B cell (primary cell): ENCODE measurements around the gene ATRAID. TPM values are rescaled to one million over a fixed set of nuclear protein-coding genes. Genes with fewer than 3 reads are reported as not detected.

ENCODE experiments used
- ATAC-seq: fragments of 200-7000 bp; cut with Tn5 transposase; one replicate; pipeline ENCODE4 v1.10.0; 2021; ENCODE audit warnings: low read depth, mild to moderate bottlenecking, moderate number of reproducible peaks, moderate library complexity
- CTCF ChIA-PET: fragments of 350-600 bp; sonication (Branson Sonifier 250); formaldehyde crosslinking; loops from one replicate; lab custom pipeline; 2021; ENCODE audit warnings: antibody characterized with exemption, inconsistent platforms; lab: Charles Lee
- POLR2A ChIA-PET: fragments of 350-600 bp; sonication (Branson Sonifier 250); formaldehyde crosslinking; loops from one replicate; lab custom pipeline; 2021; ENCODE audit warnings: antibody characterized with exemption; lab: Charles Lee
- DNase-seq: peaks from one replicate; pipeline ENCODE4 v3.0.0; 2013
- H2AFZ ChIP-seq: 2 replicates; pipeline ENCODE4 v1.6.1; 2012; ENCODE audit warnings: mild to moderate bottlenecking, low read depth, low read length; ENCODE audit not compliant: insufficient read depth, poor library complexity, severe bottlenecking
- H3K27ac ChIP-seq, 2 donors: 1 replicate in 1 of 2; 2 replicates in 1 of 2; pipeline ENCODE4 v1.5.1; 2012 to 2013; ENCODE audit warnings: low read length in 2 of 2, mild to moderate bottlenecking in 2 of 2, moderate library complexity in 1 of 2
- H3K27me3 ChIP-seq, 4 experiments: fragments of 200-600 bp in 1 of 4; sonication (generic) in 1 of 4; replicated peaks in 1 of 4; 1 replicate in 2 of 4; 2 replicates in 2 of 4; pipeline versions ENCODE4 v1.6.1 to v1.7.0; 2013 to 2016; ENCODE audit warnings: low read length in 3 of 4, mild to moderate bottlenecking in 2 of 4, mixed read lengths in 1 of 4, moderate library complexity in 1 of 4; ENCODE audit not compliant: insufficient read depth in 4 of 4, control insufficient read depth in 3 of 4; ENCODE audit errors: control extremely low read depth in 1 of 4
- H3K36me3 ChIP-seq, 2 experiments: replicated peaks in 1 of 2; 1 replicate in 1 of 2; 2 replicates in 1 of 2; pipeline versions ENCODE4 v1.6.1 to v1.7.1; 2013; ENCODE audit warnings: low read length in 1 of 2; ENCODE audit not compliant: insufficient read depth in 2 of 2, control insufficient read depth in 1 of 2; ENCODE audit errors: control extremely low read depth in 1 of 2, extremely low read depth in 1 of 2
- H3K4me1 ChIP-seq, 2 donors: fragments of 200-600 bp in 1 of 2; sonication (generic) in 1 of 2; 1 replicate in 1 of 2; 2 replicates in 1 of 2; pipeline versions ENCODE4 v1.5.1 to v1.6.1; 2013 to 2017; ENCODE audit warnings: low read length in 2 of 2; ENCODE audit not compliant: control insufficient read depth in 2 of 2, insufficient read depth in 2 of 2
- H3K4me2 ChIP-seq: replicated peaks from 2 replicates; pipeline ENCODE3; 2012; ENCODE audit warnings: mild to moderate bottlenecking, low read depth, low read length; ENCODE audit not compliant: poor library complexity, severe bottlenecking
- H3K4me3 ChIP-seq, 5 experiments: fragments of 200-600 bp in 1 of 5; sonication (generic) in 1 of 5; 1 replicate in 3 of 5; 2 replicates in 2 of 5; pipeline versions ENCODE4 v1.5.1 to v1.7.0; 2011 to 2016; ENCODE audit warnings: low read length in 4 of 5, mild to moderate bottlenecking in 4 of 5, low read depth in 2 of 5, control low read depth in 1 of 5, moderate library complexity in 1 of 5; ENCODE audit not compliant: insufficient read depth in 1 of 5; ENCODE audit errors: control extremely low read depth in 1 of 5, extremely low read depth in 1 of 5
- H3K79me2 ChIP-seq: fragments of 200-600 bp; sonication (generic); one replicate; pipeline ENCODE4 v1.6.0; 2016; ENCODE audit warnings: low read length; ENCODE audit not compliant: control insufficient read depth, insufficient read depth
- H3K9ac ChIP-seq: fragments of 200-600 bp; sonication (generic); 2 replicates; pipeline ENCODE4 v1.6.1; 2017; ENCODE audit warnings: mild to moderate bottlenecking, low read length, moderate library complexity
- H3K9me3 ChIP-seq, 3 donors: one replicate each; pipeline versions ENCODE4 v1.6.1 to v1.7.1; 2013; ENCODE audit warnings: low read length in 2 of 3; ENCODE audit not compliant: control insufficient read depth in 2 of 3, insufficient read depth in 1 of 3; ENCODE audit errors: control extremely low read depth in 1 of 3
- H4K20me1 ChIP-seq: 2 replicates; pipeline ENCODE4 v1.6.0; 2012; ENCODE audit warnings: mild to moderate bottlenecking, low read length; ENCODE audit not compliant: insufficient read depth, control insufficient read depth, poor library complexity, severe bottlenecking
- H3K27ac Mint-ChIP-seq: one replicate; pipeline ENCODE4 v1.8.0; 2021; ENCODE audit warnings: mixed read lengths
- H3K27me3 Mint-ChIP-seq: one replicate; pipeline ENCODE4 v1.8.0; 2021; ENCODE audit warnings: mixed read lengths
- H3K4me1 Mint-ChIP-seq: one replicate; pipeline ENCODE4 v1.8.0; 2021; ENCODE audit warnings: mixed read lengths
- H3K4me3 Mint-ChIP-seq: one replicate; pipeline ENCODE4 v1.8.0; 2021; ENCODE audit warnings: mixed read lengths
- H3K9me3 Mint-ChIP-seq: one replicate; pipeline ENCODE4 v1.8.0; 2022; ENCODE audit warnings: mixed read lengths; ENCODE audit not compliant: insufficient read depth
- EZH2 ChIP-seq: IDR thresholded peaks from 2 replicates; pipeline ENCODE4 v1.6.1; 2012; ENCODE audit warnings: borderline replicate concordance, low read depth, mild to moderate bottlenecking, moderate library complexity, low read length; ENCODE audit not compliant: insufficient read depth, poor library complexity, severe bottlenecking
- WGBS: methylation state at CpG from one replicate; pipeline ENCODE4 v1.1.5; 2013; ENCODE audit warnings: missing lambda C conversion rate; ENCODE audit not compliant: insufficient coverage; 5-methylcytosine and 5-hydroxymethylcytosine counted together
- intact Hi-C: fragments of 100-400 bp; cut with micrococcal nuclease; formaldehyde crosslinking; loops from one replicate; pipeline ENCODE4 v1.10.0; 2022
- polyA plus RNA-seq: library from polyadenylated mRNA; depleted of rRNA; stranded (reverse); fragments of >200 nt; gene quantifications from 2 replicates; pipeline ENCODE4 v1.2.3, GENCODE V29; 2012
- total RNA-seq, 2 donors: library from RNA; stranded (reverse); fragments of 120-200 nt in 1 of 2; gene quantifications; 1 replicate in 1 of 2; 2 replicates in 1 of 2; pipeline versions ENCODE4 v1.2.3 to v1.2.4, GENCODE V29; 2013 to 2022
- TF ChIP-seq, protein P1 (sequence below): fragments of 200-600 bp; IDR thresholded peaks from one replicate; pipeline ENCODE4 v1.8.0; 2022; ENCODE audit warnings: antibody characterized with exemption, mild to moderate bottlenecking

Gene ATRAID
- total and polyA plus RNA-seq, 2 donors (not counting 1 experiment from before 2014, with no cell fraction given): 88.8 to 117 TPM

DNA sequence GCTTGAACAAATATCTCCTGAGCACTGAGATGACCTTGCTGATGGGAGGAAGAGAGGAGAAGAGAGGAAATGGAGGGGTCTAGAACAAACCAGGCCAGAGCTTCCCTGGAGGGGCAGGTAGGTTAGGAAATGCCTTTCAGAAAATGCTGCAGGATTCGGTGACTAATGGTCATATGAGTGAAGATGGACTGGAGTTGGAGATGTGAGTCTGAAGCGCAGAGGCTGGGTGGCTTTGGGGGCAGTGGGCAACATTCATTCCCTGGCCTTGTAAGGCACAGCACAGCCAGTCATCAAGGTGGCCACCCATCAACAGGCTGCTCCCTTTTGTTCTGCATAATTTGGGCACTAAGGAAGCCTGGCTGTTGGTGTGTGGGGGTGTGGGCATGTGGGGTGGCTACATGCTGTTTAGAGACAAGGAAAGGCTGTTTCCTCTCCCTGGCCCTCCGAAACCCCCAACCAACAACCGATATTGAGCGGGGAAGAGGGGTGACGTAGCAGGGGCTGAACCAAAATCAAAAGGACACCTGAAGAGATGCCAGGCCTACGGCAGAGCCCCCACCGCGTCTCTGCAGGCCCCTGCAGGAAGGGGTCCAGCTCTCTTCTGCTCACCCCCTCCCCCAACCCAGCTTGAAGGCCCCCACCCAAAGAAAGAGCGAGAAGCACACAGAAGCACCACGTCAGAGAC lies 49.5 kb downstream of the ATRAID start:
- ATAC-seq (no peak), DNase-seq (peak; percentile 29)
- no peaks in the 10 kb centered on the region for H4K20me1 ChIP-seq
- TF ChIP-seq, protein P1, sequence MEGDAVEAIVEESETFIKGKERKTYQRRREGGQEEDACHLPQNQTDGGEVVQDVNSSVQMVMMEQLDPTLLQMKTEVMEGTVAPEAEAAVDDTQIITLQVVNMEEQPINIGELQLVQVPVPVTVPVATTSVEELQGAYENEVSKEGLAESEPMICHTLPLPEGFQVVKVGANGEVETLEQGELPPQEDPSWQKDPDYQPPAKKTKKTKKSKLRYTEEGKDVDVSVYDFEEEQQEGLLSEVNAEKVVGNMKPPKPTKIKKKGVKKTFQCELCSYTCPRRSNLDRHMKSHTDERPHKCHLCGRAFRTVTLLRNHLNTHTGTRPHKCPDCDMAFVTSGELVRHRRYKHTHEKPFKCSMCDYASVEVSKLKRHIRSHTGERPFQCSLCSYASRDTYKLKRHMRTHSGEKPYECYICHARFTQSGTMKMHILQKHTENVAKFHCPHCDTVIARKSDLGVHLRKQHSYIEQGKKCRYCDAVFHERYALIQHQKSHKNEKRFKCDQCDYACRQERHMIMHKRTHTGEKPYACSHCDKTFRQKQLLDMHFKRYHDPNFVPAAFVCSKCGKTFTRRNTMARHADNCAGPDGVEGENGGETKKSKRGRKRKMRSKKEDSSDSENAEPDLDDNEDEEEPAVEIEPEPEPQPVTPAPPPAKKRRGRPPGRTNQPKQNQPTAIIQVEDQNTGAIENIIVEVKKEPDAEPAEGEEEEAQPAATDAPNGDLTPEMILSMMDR: no peak
- peak; percentile 33 for TF ChIP-seq EZH2
- H3K9ac ChIP-seq: no peak overlapping the region
- peaks cover 0 to 8% (median 0%) of the 10 kb centered on the region in 3 donors for H3K9me3 ChIP-seq
- no peak overlapping the region for H3K4me3 ChIP-seq
- H3K27ac Mint-ChIP-seq: peak overlapping the region; percentile 18
- no peaks in the 10 kb centered on the region for H3K9me3 Mint-ChIP-seq
- CTCF ChIA-PET: interaction anchor here (0.5 kb wide), 1 partner anchor 418 kb away, joined by 3 read pairs; no protein-coding TSS in a partner anchor
- H3K27ac ChIP-seq: no peak overlapping the region
- peaks cover 67% of the 10 kb centered on the region for H3K27me3 Mint-ChIP-seq
- no peak overlapping the region for H2AFZ ChIP-seq
- H3K4me1 ChIP-seq: peaks cover 35 to 38% of the 10 kb centered on the region in 2 donors
- H3K27me3 ChIP-seq: peaks cover 0 to 90% (median 36%) of the 10 kb centered on the region in 4 experiments
- H3K4me3 Mint-ChIP-seq: peak overlapping the region; percentile 60
- no peaks in the 10 kb centered on the region for H3K79me2 ChIP-seq
- 73% methylated on average over 5 of the region's 11 CpGs for WGBS
- intact Hi-C loops: loop anchor here (5.0 kb wide), 1 partner anchor 41 kb away; no protein-coding TSS in a partner anchor
- no peaks in the 10 kb centered on the region for H3K36me3 ChIP-seq
- H3K4me1 Mint-ChIP-seq: peaks cover 35% of the 10 kb centered on the region
- peak overlapping the region; percentile 99 for H3K4me2 ChIP-seq
- POLR2A ChIA-PET: no interaction called here

DNA sequence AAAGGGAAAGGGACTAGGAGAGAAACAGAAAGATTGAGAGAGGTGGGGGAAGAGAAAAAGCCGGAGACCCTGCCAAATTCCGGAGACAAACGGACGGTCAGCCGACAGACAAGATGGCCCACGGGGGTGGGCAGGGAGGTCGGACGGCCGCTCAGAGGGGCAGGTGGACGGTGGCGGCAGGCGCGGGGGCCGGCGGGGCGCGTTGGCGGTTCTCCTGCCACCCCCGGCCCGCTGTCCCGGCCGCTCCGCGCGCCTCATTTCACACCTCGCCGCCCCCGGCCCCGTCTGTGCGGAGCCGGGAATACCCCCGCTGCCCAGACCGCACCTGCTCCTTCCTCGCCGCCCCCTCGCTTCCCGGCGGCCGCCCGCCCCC lies 50.1 kb downstream of the ATRAID start:
- CTCF ChIA-PET: interaction anchor here (0.5 kb wide), 1 partner anchor 418 kb away, joined by 3 read pairs; no protein-coding TSS in a partner anchor

More for the DNA sequence above, 50.1 kb downstream of the ATRAID start:
- TF ChIP-seq, protein P1: no peak
- no peak for TF ChIP-seq EZH2
- Histone ChIP-seq H3K9ac (peak overlapping the region; percentile 74), H3K4me2 (peak overlapping the region; percentile 99), H3K9me3 (peaks cover 0 to 8% (median 0%) of the 10 kb centered on the region in 3 donors), H3K27ac (no peak overlapping the region), H3K79me2 (no peaks in the 10 kb centered on the region), H3K4me3 (no peak overlapping the region), H3K36me3 (no peaks in the 10 kb centered on the region), H2AFZ (peak overlapping the region; percentile 76), H4K20me1 (no peaks in the 10 kb centered on the region), H3K4me1 (peaks cover 35 to 38% of the 10 kb centered on the region in 2 donors), H3K27me3 (peaks cover 0 to 89% (median 34%) of the 10 kb centered on the region in 4 experiments)
- POLR2A ChIA-PET: no interaction called here
- peaks cover 62% of the 10 kb centered on the region for H3K27me3 Mint-ChIP-seq
- H3K4me1 Mint-ChIP-seq: peaks cover 35% of the 10 kb centered on the region
- no peaks in the 10 kb centered on the region for H3K9me3 Mint-ChIP-seq
- intact Hi-C loops: loop anchor here (5.0 kb wide), 1 partner anchor 40 kb away; no protein-coding TSS in a partner anchor
- ATAC-seq (no peak), DNase-seq (peak; percentile 36)
- H3K27ac Mint-ChIP-seq: no peak overlapping the region
- peak overlapping the region; percentile 60 for H3K4me3 Mint-ChIP-seq
- WGBS: 5% methylated on average over 40 of the region's 40 CpGs
